ENCODE data around the gene STPG3. TPM values are rescaled to one million over a fixed set of nuclear protein-coding genes. Genes with fewer than 3 reads are reported as not detected.
A peak's percentile ranks its signal among the peaks of the same experiment; 100 is the strongest.

Gene STPG3
- total RNA-seq, 2 experiments from 2014 or later: not detected

DNA sequence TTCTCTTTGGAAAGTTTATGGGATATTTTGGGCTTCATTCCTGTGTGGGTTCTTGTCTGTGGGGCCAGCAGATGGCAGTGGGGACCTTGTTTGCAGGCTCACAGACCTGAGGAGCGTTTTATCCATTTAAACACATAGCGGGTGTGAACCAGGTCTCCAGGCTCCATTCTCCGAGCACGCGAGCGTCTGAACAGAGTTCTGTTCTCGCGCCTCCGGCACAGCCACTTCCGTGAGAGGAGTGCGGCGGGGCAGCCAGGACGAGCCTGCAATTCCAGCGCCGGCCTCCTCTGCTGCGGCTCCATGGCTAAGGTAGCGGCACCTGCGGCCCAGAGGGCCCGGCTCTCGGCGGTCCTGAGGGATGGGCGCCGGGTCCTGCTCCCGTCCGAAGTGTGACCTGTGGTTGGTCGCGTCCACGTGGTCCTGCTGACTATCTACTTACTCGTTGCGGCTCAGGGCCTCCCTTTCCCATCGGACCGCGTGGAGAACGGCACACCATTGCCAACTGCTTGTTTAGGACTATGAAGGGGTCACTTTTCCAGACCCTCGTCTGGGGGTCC lies 43.7 kb downstream of the STPG3 start:
- Mint-ChIP-seq H3K27ac (no peak overlapping the region), H3K36me3 (ENCODE audit: low read depth) (no peaks in the 10 kb centered on the region), H3K9me3 (no peaks in the 10 kb centered on the region), H3K27me3 (peaks cover 35% of the 10 kb centered on the region), H3K4me3 (peak overlapping the region; percentile 8), H3K4me1 (ENCODE audit: low read depth) (peaks cover 3% of the 10 kb centered on the region)
- POLR2A ChIA-PET: no interaction called here
- ATAC-seq: peak; percentile 25
- TF ChIP-seq, protein P1, sequence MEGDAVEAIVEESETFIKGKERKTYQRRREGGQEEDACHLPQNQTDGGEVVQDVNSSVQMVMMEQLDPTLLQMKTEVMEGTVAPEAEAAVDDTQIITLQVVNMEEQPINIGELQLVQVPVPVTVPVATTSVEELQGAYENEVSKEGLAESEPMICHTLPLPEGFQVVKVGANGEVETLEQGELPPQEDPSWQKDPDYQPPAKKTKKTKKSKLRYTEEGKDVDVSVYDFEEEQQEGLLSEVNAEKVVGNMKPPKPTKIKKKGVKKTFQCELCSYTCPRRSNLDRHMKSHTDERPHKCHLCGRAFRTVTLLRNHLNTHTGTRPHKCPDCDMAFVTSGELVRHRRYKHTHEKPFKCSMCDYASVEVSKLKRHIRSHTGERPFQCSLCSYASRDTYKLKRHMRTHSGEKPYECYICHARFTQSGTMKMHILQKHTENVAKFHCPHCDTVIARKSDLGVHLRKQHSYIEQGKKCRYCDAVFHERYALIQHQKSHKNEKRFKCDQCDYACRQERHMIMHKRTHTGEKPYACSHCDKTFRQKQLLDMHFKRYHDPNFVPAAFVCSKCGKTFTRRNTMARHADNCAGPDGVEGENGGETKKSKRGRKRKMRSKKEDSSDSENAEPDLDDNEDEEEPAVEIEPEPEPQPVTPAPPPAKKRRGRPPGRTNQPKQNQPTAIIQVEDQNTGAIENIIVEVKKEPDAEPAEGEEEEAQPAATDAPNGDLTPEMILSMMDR (IDR thresholded peaks at IDR 0.05): no peak
- intact Hi-C loops (cut with micrococcal nuclease): loop anchor here (10.0 kb wide), 1 partner anchor 110 kb away; no protein-coding TSS in a partner anchor
- CTCF ChIA-PET: interaction anchor here (0.8 to 1.5 kb wide), 3 partner anchors 10 to 149 kb away, joined by 3 to 4 read pairs (median 3); partner anchors contain the start of gene EXD3
- no peak for DNase-seq

DNA sequence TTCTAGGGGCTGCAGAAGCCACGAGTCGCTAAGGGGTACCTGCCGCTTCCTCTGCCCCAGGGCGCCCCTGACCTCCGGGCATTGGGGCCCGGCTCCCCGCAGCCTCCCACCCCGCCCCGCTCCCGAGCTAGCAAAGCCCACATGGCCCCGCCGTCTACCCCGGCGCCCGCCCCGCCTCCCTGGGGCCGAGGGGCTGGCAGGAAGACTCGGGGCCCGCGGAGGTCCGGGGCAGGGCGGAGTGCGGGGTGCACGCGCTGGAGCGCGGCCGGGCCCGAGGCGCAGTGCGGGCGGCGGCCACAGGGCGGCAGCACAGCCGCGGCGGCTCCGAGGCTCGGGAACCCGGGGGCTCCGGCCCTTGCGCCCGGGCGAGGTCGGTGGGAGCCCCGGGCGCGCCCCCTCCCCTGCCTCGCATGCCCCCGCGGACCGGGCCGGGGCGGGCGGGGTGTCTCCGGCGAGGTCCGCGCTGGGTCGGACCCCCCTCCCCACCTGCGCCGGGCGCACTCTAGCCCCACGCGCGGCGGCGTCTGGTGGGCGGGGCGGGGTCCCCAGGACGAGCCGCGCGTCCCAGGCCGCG lies 44.2 kb downstream of the STPG3 start:
- DNase-seq (peak; percentile 59), ATAC-seq (peak; percentile 91)
- no peaks in the 10 kb centered on the region for H3K9me3 Mint-ChIP-seq
- POLR2A ChIA-PET: no interaction called here
- no peaks in the 10 kb centered on the region for H3K36me3 Mint-ChIP-seq (ENCODE audit: low read depth)
- peak overlapping the region; percentile 8 for H3K4me3 Mint-ChIP-seq
- peaks cover 3% of the 10 kb centered on the region for H3K4me1 Mint-ChIP-seq (ENCODE audit: low read depth)
- TF ChIP-seq, protein P1 (IDR thresholded peaks at IDR 0.05): peak; percentile 46
- CTCF ChIA-PET: interaction anchor here (1.5 kb wide), 1 partner anchor 148 kb away, joined by 4 read pairs; no protein-coding TSS in a partner anchor
- intact Hi-C loops (cut with micrococcal nuclease): loop anchor here (10.0 kb wide), 1 partner anchor 109 kb away; no protein-coding TSS in a partner anchor
- H3K27me3 Mint-ChIP-seq: peaks cover 38% of the 10 kb centered on the region
- H3K27ac Mint-ChIP-seq: no peak overlapping the region

DNA sequence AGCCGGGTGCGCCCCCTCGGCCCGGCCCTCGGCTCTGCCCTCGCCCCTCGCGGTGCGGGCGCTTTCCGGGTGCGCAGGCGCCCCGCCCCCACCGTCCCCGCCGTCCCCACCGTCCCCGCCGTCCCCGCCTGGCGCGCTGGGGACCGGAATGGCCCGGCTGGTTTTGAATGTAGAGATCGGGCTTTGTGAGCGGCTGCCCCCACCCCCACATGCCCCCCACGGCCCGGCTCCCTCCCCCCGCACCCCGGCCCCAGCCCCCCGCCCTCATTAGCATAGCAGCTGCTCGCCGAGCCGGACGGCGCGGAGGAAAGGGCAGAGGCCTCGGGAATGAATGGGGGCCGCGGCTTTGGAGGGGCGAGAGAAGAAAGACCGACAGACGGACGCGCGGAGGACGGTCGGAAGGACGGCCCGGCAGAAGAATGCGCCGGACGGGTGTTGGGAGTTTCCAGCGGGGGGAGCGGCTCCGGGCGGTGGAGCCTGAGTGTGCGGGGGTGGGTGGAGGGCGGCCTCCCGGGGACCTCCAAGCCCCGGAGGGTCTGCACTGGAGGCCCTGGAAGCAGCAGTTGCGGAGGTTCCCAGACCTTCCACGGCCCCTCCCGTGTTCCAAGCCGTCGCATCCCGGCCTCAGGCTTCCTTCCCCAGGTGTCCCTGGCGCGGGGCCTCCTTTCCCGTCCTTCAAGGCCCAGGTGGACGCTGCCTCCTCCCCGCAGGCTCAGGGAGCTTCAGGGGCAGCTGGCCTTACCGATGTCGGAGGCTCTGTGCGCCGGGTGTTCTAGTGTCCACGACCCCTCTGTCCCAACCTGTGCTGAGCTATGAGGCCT lies 45.0 kb downstream of the STPG3 start:
- Mint-ChIP-seq H3K27ac (no peak overlapping the region), H3K9me3 (no peaks in the 10 kb centered on the region), H3K36me3 (ENCODE audit: low read depth) (no peaks in the 10 kb centered on the region), H3K27me3 (peaks cover 41% of the 10 kb centered on the region), H3K4me3 (peak overlapping the region; percentile 1), H3K4me1 (ENCODE audit: low read depth) (peaks cover 5% of the 10 kb centered on the region)
- no peak for ATAC-seq
- intact Hi-C loops (cut with micrococcal nuclease): loop anchor here (10.0 kb wide), 1 partner anchor 109 kb away; no protein-coding TSS in a partner anchor
- TF ChIP-seq, protein P1 (IDR thresholded peaks at IDR 0.05): no peak
- no peak for DNase-seq
- ChIA-PET POLR2A (no interaction called here), CTCF (interaction anchor here (1.1 to 1.2 kb wide), 2 partner anchors 148 to 256 kb away, joined by 3 to 8 read pairs; partner anchors contain the start of gene MRPL41)

DNA sequence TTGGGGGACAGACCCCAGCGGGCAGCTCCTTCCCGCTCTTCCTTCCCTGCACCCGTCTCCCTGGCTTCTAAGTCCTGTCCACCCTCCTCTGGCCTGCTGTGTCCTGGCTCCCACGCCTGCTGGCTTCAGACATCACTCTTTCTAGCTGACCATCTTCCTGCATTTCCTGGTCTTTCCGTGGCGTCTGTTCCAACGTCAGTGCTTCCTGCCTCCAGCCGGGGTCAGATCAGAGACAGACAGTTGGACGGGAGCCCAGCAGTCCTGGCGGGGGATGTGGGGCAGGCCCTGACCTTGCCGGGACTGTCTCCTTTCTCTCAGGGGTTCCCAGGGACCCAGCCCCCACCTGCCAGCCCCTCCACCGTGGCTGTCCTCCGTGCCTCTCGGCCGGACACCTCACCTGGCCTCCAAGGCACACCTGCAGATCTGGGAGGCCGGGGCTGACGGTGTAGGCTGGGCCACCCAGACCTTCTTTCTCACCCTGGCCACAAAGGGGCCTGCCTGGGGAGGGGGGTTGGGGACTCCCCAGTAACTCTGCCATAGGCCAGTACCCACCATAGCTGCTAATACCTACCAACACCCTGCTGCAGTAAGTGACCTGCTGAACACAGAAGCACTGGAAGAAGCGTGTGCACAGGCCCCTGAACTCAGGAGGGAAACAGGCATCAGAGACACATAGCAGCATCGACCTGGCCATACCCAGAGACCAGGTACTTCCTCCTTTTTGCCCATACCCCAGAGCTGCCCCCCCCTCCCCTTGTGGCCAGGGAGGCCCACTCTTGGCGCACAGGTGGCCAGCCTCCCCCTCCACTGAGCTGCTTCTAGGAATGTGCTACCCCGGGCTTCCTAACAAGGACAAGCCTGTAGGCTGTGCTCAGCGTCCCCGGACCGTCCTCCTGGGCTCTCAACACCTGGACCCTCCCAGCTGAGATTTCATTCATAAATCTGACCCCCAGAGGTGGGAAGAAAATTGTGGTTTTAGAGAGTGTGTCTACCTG lies 45.9 kb downstream of the STPG3 start:
- no peak for DNase-seq
- H3K4me3 Mint-ChIP-seq: peak overlapping the region; percentile 1
- no peaks in the 10 kb centered on the region for H3K9me3 Mint-ChIP-seq
- no peak overlapping the region for H3K27ac Mint-ChIP-seq
- CTCF ChIA-PET: interaction anchor here (0.6 to 1.2 kb wide), 4 partner anchors 147 to 255 kb away, joined by 3 to 8 read pairs (median 3); partner anchors contain the start of gene MRPL41
- no peak for ATAC-seq
- H3K27me3 Mint-ChIP-seq: peaks cover 43% of the 10 kb centered on the region
- TF ChIP-seq, protein P1 (IDR thresholded peaks at IDR 0.05): no peak
- H3K4me1 Mint-ChIP-seq (ENCODE audit: low read depth): peaks cover 8% of the 10 kb centered on the region
- POLR2A ChIA-PET: no interaction called here
- intact Hi-C loops (cut with micrococcal nuclease): loop anchor here (10.0 kb wide), 1 partner anchor 108 kb away; no protein-coding TSS in a partner anchor
- H3K36me3 Mint-ChIP-seq (ENCODE audit: low read depth): no peaks in the 10 kb centered on the region

All from activated CD8-positive, alpha-beta T cell treated with anti-CD3 and anti-CD28 coated beads for 36 hours (primary cell).